ENCODE data around the gene PDE3A.

PDE3A gene

GRCh38 chr12:20366776-20367409 lies 1.4 kb upstream of the PDE3A start:
- TF ChIP-seq CTCF (conservative IDR thresholded peaks at IDR 0.05; ENCODE audit: low read depth, low read length) = no peak
- no peak for DNase-seq (ENCODE audit: low read depth)
- H3K4me3 ChIP-seq (ENCODE audit: low read depth, low read length) = no peak overlapping the region

GRCh38 chr12:20367583-20368113 lies 689 bp upstream of the PDE3A start:
- peak overlapping the region; percentile 76 for H3K4me3 ChIP-seq (ENCODE audit: low read depth, low read length)
- TF ChIP-seq CTCF (conservative IDR thresholded peaks at IDR 0.05; ENCODE audit: low read depth, low read length) = no peak
- no peak for DNase-seq (ENCODE audit: low read depth)

GRCh38 chr12:20368651-20369304 lies 441 bp downstream of the PDE3A start:
- no peak for TF ChIP-seq CTCF (conservative IDR thresholded peaks at IDR 0.05; ENCODE audit: low read depth, low read length)
- H3K4me3 ChIP-seq (ENCODE audit: low read depth, low read length) = peak overlapping the region; percentile 76
- DNase-seq (ENCODE audit: low read depth) = peak; percentile 64

GRCh38 chr12:20369305-20370013 lies 1.1 kb downstream of the PDE3A start:
- DNase-seq (ENCODE audit: low read depth) = peak; percentile 65
- TF ChIP-seq CTCF (conservative IDR thresholded peaks at IDR 0.05; ENCODE audit: low read depth, low read length) = peak; percentile 34
- peak overlapping the region; percentile 76 for H3K4me3 ChIP-seq (ENCODE audit: low read depth, low read length)

- peak; percentile 49 for DNase-seq (ENCODE audit: low read depth)
- TF ChIP-seq CTCF (conservative IDR thresholded peaks at IDR 0.05; ENCODE audit: low read depth, low read length) = no peak
- peak overlapping the region; percentile 76 for H3K4me3 ChIP-seq (ENCODE audit: low read depth, low read length)
Measured at GRCh38 chr12:20370014-20370386, 1.7 kb downstream of the PDE3A start.

- peak overlapping the region; percentile 21 for H3K4me3 ChIP-seq (ENCODE audit: low read depth, low read length)
Measured at GRCh38 chr12:20370866-20371519, 2.7 kb downstream of the PDE3A start.

More at GRCh38 chr12:20370866-20371519, 2.7 kb downstream of the PDE3A start:
- DNase-seq (ENCODE audit: low read depth) = no peak
- TF ChIP-seq CTCF (conservative IDR thresholded peaks at IDR 0.05; ENCODE audit: low read depth, low read length) = no peak
